ENCODE measurements around the gene SEC11C. TPM values are rescaled to one million over a fixed set of nuclear protein-coding genes. Genes with fewer than 3 reads are reported as not detected.

SEC11C gene
- total and polyA plus RNA-seq, 2 of the 8 experiments (the other 6 are each of a cell fraction or from before 2014, with no cell fraction given), result 27.1 to 59.3 TPM

DNA sequence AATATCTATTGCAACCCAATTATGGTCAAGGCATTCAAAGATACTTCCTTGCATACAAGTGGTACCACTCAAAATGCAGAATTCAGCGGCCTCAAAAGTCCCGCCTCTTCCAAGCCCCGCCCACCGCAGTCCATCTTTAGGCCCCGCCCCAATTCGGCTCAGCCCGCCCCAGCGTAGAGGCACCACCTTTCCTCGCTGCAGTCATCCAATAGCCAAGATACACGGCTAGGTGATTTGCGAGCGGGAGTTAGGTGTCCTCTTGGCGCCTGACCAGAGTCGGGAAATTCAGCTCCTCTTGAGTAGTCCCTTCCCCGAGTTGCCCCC, 431 bp upstream of the SEC11C start (continued):
- TF ChIP-seq RNF2 (IDR thresholded peaks at IDR 0.05; ENCODE audit: borderline replicate concordance, low read depth, low read length, missing control alignments, poor library complexity, severe bottlenecking), result no peak
